ENCODE data around the gene MAP1S.

The MAP1S gene

DNA sequence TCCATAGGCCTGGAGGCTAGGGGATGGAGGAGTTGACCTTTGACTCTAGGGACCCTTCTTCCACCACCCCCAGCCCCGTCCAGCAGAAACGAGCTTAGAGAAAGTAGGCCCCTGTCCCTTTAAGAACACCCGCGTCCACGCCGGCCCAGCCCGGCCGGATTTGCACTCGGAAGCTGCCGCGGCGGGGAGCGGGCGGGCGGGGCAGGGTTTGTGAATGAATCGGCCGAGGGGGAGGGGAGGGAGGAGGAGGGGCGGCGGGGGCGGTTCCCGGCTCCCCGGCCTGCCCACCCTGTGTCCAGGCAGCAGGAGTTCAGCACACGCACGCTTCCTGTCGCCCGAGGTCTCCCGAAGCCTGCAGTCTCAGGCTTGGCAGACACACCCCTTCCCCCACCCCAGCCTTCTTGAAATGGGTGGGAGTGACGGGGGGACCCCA, 32.7 kb upstream of the MAP1S start:
- peaks cover 24% of the 10 kb centered on the region for H3K27me3 ChIP-seq (ENCODE audit: insufficient read depth, poor library complexity, severe bottlenecking)
- no peak overlapping the region for H3K4me3 ChIP-seq (replicated peaks; ENCODE audit: insufficient read depth, low read length)
- no peak for DNase-seq (ENCODE audit: low read depth in 1 of 2, low spot score in 1 of 2)
- TF ChIP-seq POLR2AphosphoS5 (IDR thresholded peaks at IDR 0.05; ENCODE audit: low read depth), result no peak
- no peak overlapping the region for H3K27ac ChIP-seq (replicated peaks)

GRCh38 chr19:17687141-17687856, 32.0 kb upstream of the MAP1S start:
- Histone ChIP-seq H3K27me3 (ENCODE audit: insufficient read depth, poor library complexity, severe bottlenecking) (peaks cover 24% of the 10 kb centered on the region), H3K27ac (replicated peaks) (no peak overlapping the region), H3K4me3 (replicated peaks; ENCODE audit: insufficient read depth, low read length) (no peak overlapping the region)
- DNase-seq (ENCODE audit: low read depth in 1 of 2, low spot score in 1 of 2), result no peak
- no peak for TF ChIP-seq POLR2AphosphoS5 (IDR thresholded peaks at IDR 0.05; ENCODE audit: low read depth)
- TF ChIP-seq SPI1 (IDR thresholded peaks at IDR 0.05; ENCODE audit: borderline replicate concordance, low read depth), result no peak
- no peak for TF ChIP-seq GABPA (IDR thresholded peaks at IDR 0.05; ENCODE audit: low read depth)
- no peak for TF ChIP-seq CTCF (IDR thresholded peaks at IDR 0.05; ENCODE audit: insufficient read depth, low read length)
- TF ChIP-seq, protein P1, sequence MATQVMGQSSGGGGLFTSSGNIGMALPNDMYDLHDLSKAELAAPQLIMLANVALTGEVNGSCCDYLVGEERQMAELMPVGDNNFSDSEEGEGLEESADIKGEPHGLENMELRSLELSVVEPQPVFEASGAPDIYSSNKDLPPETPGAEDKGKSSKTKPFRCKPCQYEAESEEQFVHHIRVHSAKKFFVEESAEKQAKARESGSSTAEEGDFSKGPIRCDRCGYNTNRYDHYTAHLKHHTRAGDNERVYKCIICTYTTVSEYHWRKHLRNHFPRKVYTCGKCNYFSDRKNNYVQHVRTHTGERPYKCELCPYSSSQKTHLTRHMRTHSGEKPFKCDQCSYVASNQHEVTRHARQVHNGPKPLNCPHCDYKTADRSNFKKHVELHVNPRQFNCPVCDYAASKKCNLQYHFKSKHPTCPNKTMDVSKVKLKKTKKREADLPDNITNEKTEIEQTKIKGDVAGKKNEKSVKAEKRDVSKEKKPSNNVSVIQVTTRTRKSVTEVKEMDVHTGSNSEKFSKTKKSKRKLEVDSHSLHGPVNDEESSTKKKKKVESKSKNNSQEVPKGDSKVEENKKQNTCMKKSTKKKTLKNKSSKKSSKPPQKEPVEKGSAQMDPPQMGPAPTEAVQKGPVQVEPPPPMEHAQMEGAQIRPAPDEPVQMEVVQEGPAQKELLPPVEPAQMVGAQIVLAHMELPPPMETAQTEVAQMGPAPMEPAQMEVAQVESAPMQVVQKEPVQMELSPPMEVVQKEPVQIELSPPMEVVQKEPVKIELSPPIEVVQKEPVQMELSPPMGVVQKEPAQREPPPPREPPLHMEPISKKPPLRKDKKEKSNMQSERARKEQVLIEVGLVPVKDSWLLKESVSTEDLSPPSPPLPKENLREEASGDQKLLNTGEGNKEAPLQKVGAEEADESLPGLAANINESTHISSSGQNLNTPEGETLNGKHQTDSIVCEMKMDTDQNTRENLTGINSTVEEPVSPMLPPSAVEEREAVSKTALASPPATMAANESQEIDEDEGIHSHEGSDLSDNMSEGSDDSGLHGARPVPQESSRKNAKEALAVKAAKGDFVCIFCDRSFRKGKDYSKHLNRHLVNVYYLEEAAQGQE (IDR thresholded peaks at IDR 0.05; ENCODE audit: insufficient replicate concordance, low read depth), result no peak

GRCh38 chr19:17687857-17688784, 31.2 kb upstream of the MAP1S start, which contains the start of gene UNC13A:
TSS of gene UNC13A (minus strand) at chr19:17688354. CDS start at chr19:17688199, 155 bp downstream.
- peak in 1 of 2 experiments; percentile 23 for DNase-seq (ENCODE audit: low read depth in 1 of 2, low spot score in 1 of 2)

GRCh38 chr19:17688853-17689595, 30.3 kb upstream of the MAP1S start:
- no peak overlapping the region for H3K4me3 ChIP-seq (replicated peaks; ENCODE audit: insufficient read depth, low read length)
- no peak for DNase-seq (ENCODE audit: low read depth in 1 of 2, low spot score in 1 of 2)
- no peak overlapping the region for H3K27ac ChIP-seq (replicated peaks)
- TF ChIP-seq CTCF (IDR thresholded peaks at IDR 0.05; ENCODE audit: insufficient read depth, low read length), result no peak
- TF ChIP-seq, protein P1 (IDR thresholded peaks at IDR 0.05; ENCODE audit: insufficient replicate concordance, low read depth), result no peak
- no peak for TF ChIP-seq POLR2AphosphoS5 (IDR thresholded peaks at IDR 0.05; ENCODE audit: low read depth)
- TF ChIP-seq GABPA (IDR thresholded peaks at IDR 0.05; ENCODE audit: low read depth), result no peak
- TF ChIP-seq SPI1 (IDR thresholded peaks at IDR 0.05; ENCODE audit: borderline replicate concordance, low read depth), result no peak
- peaks cover 22% of the 10 kb centered on the region for H3K27me3 ChIP-seq (ENCODE audit: insufficient read depth, poor library complexity, severe bottlenecking)

More at GRCh38 chr19:17687857-17688784, 31.2 kb upstream of the MAP1S start, which contains the start of gene UNC13A:
- no peak within 1 kb of the TSS for H3K27ac ChIP-seq (replicated peaks)
- H3K27me3 ChIP-seq (ENCODE audit: insufficient read depth, poor library complexity, severe bottlenecking), result peaks cover 23% of the 10 kb centered on the region
- TF ChIP-seq POLR2AphosphoS5 (IDR thresholded peaks at IDR 0.05; ENCODE audit: low read depth), result no peak
- TF ChIP-seq, protein P1 (IDR thresholded peaks at IDR 0.05; ENCODE audit: insufficient replicate concordance, low read depth), result peak; percentile 93
- H3K4me3 ChIP-seq (replicated peaks; ENCODE audit: insufficient read depth, low read length), result no peak within 1 kb of the TSS

Data from HL-60 (cell line).